Stimulated activated CD4-positive, alpha-beta T cell treated with anti-CD3 and anti-CD28 coated beads, Interleukin-15, amount 100 ng/mL, for 1 hour (primary cell): ENCODE data around the gene NATD1.

Source experiments
- DNase-seq, 2 donors: peaks; one replicate each; pipeline ENCODE4 v3.0.0-alpha.2; 2020; ENCODE audit warnings: low read depth in 1 of 2, low spot score in 1 of 2

Gene NATD1

GRCh38 chr17:21218101-21218500 lies 35.1 kb downstream of the NATD1 start:
- peak in 1 of 2 donors; percentile 9 for DNase-seq

DNA sequence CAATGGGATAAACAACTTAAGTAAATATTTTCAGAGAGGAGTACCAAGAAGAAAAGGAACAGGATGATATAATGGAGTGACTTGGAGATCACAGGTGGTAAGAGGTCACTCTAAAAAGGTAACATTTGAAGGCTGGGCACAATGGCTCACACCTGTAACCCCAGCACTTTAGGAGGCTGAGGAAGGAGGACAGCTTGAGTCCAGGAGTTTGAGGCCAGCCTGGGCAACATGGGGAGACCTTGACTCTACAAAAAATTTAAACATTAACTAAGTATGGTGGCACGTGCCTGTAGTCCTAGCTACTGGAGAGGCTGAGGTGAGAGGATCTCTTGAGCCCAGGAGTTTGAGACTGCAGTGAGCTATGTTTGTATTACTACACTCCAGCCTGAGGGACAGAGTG lies 35.9 kb downstream of the NATD1 start:
- no peak for DNase-seq

DNA sequence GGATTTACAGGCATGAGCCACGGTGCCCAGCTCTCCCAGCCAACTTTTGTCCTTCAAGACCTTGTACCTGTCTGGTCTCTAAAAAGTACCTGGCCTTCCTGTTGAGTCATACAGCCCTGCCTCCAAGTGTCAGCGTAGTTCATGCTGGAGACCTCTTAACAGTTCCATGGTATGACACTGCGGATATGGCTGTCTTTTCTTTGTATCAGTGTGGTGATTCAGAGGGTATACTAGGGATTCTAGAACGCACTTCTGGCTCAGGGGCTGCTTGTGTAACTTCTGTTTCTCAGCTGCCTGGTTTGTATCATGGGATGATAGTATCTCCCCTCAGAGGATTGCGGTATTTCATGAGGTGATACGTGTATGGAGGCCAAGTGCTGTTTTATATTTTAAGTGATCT lies 37.3 kb downstream of the NATD1 start:
- no peak for DNase-seq

DNA sequence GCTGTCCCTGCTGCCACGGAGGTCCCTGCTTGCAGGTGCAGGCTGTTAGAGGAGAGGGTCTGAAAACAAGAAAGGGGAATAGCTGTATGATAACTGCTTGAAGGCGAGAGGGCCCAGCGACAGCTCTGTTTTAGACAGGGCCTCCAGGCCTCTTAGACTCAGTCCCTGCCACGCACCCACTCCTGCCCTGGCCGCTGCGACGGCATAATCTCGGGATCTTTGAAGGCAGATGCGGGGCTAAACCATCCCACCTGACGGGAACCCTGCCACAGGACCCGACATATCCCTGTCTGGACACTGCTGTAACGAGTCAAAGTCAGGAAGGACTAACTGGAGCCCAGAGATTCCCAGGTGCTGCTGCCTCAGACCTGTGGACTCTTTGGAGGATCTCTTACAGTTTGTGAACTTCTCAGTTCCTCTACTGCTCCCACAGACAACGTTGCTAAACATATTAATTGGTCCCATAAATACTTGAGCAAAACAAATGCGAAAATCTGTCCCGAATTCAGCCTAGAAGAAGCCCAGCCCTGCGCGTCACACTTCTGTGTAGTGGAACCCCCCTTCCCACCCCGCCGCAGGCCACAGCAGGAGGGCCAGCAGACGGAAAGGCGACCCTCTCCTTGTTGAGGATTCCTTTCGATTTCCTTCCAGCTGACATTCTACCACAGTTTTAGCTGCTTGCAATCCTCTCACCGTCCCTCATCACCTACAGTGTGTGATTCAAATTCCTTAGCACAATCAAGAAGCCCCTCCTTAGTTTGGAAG lies 38.3 kb downstream of the NATD1 start:
- DNase-seq: no peak

- peak; percentile 90 to 93 for DNase-seq
Measured at GRCh38 chr17:21214015-21214776, 39.0 kb downstream of the NATD1 start, which contains the start of gene TMEM11. Gene TMEM11, minus strand, starts transcription at chr17:21214161. Its CDS starts 9 bp downstream, at chr17:21214152.

DNA sequence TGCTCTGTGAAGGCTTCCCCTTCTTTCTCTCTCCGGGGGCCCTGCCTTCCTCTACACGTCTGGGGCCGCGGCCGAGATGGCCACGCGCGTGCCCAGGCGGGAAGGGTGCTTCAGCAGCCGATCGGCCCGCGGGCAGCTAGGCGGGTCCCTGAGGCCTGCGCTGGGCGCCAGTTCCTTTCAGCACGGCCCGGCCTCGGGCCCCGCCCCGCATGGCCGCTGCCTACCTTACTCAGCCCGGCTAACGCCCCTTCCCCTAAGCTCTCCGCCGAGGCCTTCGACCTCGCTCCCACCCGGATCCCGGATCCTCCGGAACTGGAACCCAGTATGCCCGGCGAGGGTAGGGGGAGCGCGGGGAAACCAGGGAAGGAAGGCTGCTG lies 39.6 kb downstream of the NATD1 start:
- no peak for DNase-seq

- DNase-seq: no peak
Measured at GRCh38 chr17:21212826-21213637, 40.2 kb downstream of the NATD1 start.

GRCh38 chr17:21211825-21212479 lies 41.3 kb downstream of the NATD1 start:
- no peak for DNase-seq

DNA sequence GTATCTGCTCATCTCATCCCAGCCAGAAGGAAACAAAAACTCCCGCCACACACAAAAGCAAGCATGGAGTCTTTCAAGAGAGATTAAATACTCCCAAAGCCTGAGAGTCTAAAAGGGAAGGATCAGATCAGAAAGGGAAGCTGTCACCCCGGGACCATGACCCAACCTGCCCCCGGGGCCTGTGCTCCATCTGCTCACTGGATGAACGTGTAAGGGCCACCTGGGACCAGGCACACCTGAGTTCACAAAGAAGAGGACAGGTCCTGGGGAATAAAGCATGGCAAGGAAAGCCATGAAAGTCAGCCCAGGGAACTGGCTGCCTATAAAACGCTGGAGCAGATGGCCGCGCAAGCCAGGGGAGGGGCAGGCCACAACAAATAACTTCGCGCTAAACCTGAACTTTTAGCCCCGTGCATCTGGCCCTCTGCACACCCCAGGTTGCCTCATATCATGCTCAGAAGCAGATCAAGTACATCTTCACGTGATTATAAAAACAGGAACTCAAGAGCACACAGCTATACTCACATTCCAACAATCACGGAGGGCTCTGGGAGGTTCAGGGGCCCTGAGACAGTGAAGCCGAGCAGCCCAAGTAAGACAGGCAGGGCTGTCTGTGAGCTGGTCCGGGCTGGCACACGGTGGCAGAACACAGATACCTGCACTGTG lies 42.7 kb downstream of the NATD1 start:
- no peak for DNase-seq

- no peak for DNase-seq
Measured at GRCh38 chr17:21209511-21210175, 43.6 kb downstream of the NATD1 start.

GRCh38 chr17:21208352-21208751 lies 44.9 kb downstream of the NATD1 start:
- DNase-seq: no peak

GRCh38 chr17:21204935-21205334 lies 48.3 kb downstream of the NATD1 start:
- no peak for DNase-seq

DNA sequence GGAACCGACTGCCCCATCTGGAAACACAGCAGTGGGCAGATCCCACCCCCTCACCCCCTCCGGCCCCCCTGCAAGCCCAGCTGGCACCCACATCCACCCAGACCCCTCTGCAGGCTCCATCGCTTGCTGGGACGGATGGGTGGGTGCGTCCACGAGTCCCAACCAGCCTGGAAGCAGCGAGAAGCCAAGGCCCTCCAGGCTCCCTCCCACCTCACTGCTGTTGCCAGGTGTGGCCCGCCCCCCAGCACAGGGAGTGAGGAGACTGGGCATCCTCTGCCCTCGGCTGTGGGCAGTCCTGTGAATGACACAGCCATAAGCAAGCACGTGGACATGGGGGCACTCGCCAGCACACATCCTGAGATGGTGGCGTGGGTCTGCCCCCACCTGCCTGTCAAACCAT lies 50.7 kb downstream of the NATD1 start:
- DNase-seq: no peak

DNA sequence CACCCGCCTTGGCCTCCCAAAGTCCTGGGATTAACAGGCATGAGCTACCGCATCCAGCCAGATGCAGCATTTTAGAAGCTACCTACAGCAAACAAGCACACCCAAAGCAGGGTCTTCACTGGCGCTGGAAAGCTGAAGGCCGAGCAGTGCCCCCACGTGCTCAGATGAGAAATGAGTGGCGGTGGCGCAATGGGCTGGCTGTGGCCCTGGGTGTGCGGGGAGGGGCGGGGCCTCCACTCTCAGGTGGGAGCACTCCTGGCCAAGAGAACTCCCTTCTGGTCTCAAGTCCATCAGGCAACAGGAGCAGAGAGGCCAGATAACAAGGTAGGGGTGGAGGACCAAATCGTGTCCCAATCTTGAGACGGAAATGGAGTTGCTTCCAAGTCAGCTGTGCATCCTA lies 51.3 kb downstream of the NATD1 start:
- no peak for DNase-seq

- no peak for DNase-seq
Measured at GRCh38 chr17:21201298-21201595, 52.0 kb downstream of the NATD1 start.

- DNase-seq: no peak
Measured at GRCh38 chr17:21200590-21201297, 52.5 kb downstream of the NATD1 start.

DNA sequence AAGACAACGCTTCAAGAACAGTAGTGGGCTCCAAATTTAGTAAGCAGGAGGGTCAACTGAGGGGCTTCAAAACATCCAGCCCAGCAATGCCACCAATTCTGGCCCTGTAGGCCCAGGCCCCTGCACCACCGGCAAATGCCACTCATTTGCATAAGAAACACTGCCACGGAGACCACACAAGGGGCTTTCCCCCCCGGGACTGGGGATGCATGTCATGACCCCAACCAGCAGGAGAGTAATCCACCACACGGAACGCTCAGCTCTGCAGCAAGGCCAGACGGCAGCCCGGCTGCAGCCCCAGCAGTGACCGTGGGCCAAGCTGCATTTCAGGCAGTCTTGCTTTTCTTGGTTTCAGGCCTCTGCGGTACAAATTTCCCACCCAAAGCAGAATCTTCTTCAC lies 53.4 kb downstream of the NATD1 start:
- DNase-seq: no peak

DNA sequence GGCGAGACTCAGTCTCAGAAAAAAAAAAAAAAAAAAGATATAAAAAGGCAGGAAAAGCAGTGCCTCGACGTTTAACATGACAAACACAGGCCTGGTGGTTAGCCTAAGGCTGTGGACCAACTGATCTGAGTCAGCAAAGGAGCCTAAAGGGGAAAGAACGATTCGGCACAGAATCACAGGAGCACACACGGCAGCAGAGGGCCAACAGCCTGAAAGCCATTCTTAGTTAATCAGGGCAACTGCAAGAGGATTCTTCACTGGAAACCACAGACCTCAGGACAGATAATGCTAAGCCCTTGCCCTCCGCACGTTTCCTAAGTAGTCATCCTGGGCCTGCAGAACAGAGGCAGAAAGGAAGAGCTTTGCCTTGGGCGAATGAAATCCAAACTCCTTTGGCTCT lies 53.9 kb downstream of the NATD1 start:
- DNase-seq: no peak

- DNase-seq: no peak
Measured at GRCh38 chr17:21198411-21198810, 54.8 kb downstream of the NATD1 start.

- DNase-seq: no peak
Measured at GRCh38 chr17:21196126-21196525, 57.1 kb downstream of the NATD1 start.
